ENCODE measurements around the gene VAV1. TPM values are rescaled to one million over a fixed set of nuclear protein-coding genes. Genes with fewer than 3 reads are reported as not detected.

The VAV1 gene
- total RNA-seq, 1 donor from 2014 or later, result 2.5 TPM

DNA sequence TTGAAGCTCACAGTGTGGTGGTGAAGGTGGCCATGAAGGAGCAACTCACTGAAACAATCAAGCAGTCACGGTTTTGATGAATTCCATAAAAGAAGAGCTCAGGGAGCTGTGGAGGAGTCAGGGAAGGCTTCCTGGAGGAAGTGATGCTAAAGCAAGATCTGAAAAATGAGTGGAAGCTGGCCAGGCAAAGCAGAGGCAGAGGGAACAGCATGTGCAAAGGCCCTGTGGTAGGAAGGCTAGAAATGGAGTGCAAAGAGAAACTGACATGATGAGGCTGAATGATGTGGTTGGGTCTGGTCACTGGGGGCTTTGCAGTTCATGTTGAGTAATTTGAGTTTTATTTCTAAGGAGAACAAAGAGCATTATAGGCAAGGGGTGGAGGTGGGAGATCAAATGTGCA is 121.8 kb downstream of the VAV1 start:
- no peak for DNase-seq

DNA sequence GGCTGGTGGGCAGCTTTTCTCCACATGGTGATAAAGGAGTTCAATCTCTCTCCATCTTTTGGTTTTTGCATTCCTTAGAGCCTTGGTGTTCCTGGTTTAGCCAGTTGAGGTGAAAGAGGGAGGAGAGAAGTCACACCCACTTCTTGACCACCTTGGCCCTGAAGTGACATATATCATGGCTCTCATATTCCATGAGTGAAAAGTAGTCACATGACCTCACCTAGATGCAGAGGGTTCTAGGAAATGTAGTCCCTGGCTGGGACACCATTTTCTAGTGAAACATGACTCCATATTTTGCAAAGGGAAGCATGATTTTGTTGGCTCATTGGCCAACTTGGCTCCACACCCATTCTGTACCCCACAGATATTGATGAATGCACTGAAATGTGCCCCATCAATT is 130.9 kb downstream of the VAV1 start:
- DNase-seq, result no peak

DNA sequence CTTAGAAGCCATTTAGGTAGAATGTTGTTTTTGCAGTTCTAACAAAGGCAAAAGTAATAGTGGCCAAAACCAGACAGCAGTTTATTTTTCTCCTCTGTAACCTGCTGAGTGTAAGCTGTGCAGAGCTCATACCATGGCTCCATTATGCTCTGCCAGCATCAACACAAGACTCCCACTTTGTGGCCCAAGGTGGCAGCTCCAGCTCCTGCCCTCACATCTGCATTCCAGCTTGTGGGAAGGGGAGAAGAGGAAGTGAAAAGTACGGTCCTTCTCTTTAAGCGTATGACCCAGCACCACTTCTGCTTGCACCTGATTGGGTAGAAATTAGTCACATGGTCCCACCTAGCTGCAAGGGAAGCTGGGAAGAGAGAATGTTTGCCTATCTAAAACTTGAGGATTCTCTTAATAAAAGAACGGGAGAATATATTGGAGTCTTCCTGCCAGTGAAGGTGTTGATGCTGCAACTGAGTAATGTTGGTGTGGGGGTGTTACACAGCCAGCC is 134.1 kb downstream of the VAV1 start:
- DNase-seq, result no peak

Other genes starting within 250 kb of the VAV1 start
- 0.62 TPM for gene TNFSF9, start 241.7 kb upstream of the VAV1 start, total RNA-seq
- not detected for gene CD70, start 181.6 kb upstream of the VAV1 start, total RNA-seq
- 0.31 TPM for gene TNFSF14, start 102.5 kb upstream of the VAV1 start, total RNA-seq
- 27.8 TPM for gene C3, start 52.1 kb upstream of the VAV1 start, total RNA-seq
- gene GPR108, start 35.1 kb upstream of the VAV1 start, total RNA-seq, result 35.2 TPM
- 82.4 TPM for gene TRIP10, start 33.0 kb upstream of the VAV1 start, total RNA-seq
- 4.8 TPM for gene SH2D3A, start 5.3 kb upstream of the VAV1 start, total RNA-seq
- gene ADGRE1, start 114.9 kb downstream of the VAV1 start, total RNA-seq, result 0.21 TPM
- gene MBD3L2B, start 248.7 kb downstream of the VAV1 start, total RNA-seq, result not detected